ENCODE results near the gene OCRL.

The OCRL gene

DNA sequence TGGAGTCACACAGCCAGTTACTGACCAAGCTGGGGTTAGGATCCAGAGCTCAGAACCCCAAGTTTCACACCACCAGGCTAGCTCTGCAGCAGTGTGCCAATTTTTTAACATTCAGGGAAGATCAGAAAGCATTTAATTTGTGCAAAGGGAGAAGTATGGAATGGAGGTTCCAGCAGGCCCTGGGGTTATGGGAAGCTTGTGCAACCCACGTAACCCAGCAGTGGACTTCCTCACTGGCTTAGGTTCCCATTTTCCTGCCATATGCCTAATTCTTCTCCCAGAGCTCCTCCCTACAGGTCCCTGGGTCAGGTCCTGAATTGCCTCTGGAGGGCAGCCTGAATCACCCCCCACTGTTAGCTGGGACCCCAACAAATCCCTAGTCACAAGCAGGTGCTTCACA is 100.7 kb downstream of the OCRL start:
- TF ChIP-seq, protein P1, sequence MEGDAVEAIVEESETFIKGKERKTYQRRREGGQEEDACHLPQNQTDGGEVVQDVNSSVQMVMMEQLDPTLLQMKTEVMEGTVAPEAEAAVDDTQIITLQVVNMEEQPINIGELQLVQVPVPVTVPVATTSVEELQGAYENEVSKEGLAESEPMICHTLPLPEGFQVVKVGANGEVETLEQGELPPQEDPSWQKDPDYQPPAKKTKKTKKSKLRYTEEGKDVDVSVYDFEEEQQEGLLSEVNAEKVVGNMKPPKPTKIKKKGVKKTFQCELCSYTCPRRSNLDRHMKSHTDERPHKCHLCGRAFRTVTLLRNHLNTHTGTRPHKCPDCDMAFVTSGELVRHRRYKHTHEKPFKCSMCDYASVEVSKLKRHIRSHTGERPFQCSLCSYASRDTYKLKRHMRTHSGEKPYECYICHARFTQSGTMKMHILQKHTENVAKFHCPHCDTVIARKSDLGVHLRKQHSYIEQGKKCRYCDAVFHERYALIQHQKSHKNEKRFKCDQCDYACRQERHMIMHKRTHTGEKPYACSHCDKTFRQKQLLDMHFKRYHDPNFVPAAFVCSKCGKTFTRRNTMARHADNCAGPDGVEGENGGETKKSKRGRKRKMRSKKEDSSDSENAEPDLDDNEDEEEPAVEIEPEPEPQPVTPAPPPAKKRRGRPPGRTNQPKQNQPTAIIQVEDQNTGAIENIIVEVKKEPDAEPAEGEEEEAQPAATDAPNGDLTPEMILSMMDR (IDR thresholded peaks at IDR 0.05; ENCODE audit: low read depth, low read length, missing control alignments): no peak
- no peak for DNase-seq (ENCODE audit: low read depth)
- H3K4me3 ChIP-seq (ENCODE audit: low read depth, low read length): no peak overlapping the region

DNA sequence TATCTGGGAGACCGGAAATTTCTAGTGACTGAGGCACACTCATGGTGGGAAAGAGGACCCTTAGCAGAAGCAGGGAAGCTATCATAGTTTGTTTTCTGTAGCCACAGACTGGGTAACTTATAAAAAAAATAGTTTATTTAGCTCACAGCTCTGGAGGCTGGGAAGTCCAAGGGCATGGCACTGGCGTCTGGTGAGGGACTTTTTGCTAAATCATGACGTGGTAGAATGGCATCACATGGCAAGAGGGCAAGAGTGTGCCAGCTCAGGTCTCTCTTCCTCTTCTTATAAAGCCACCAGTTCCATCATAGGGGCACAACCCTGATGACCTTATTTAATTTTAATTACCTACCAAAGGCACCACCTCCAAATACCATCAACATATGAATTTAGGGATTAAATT is 101.4 kb downstream of the OCRL start:
- H3K4me3 ChIP-seq (ENCODE audit: low read depth, low read length): no peak overlapping the region
- no peak for DNase-seq (ENCODE audit: low read depth)
- TF ChIP-seq, protein P1 (IDR thresholded peaks at IDR 0.05; ENCODE audit: low read depth, low read length, missing control alignments): no peak
- in situ Hi-C loops (cut with HindIII; ENCODE audit: low sequenced_read_pairs): no loop called here

More for the DNA sequence above, 100.7 kb downstream of the OCRL start:
- in situ Hi-C loops (cut with HindIII; ENCODE audit: low sequenced_read_pairs): no loop called here

DNA sequence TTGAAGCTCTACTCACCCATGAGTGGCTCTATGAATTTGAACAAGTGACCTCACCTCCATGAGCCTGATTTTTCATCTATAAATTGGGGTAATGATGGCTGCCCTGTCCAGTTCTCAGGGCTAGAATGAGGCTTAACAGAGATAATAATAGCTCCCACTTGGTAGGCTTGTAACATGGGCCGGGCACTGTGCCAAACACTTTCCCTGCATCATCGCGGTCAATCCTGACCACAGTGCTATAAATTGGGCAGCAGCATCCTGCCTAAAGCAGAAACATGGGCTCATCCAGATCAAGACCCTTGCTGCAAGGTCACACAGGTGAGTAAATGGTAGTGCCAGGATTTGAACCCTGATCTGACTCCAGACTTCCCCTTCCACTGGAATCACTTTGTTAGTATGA is 101.9 kb downstream of the OCRL start:
- in situ Hi-C loops (cut with HindIII; ENCODE audit: low sequenced_read_pairs): no loop called here
- no peak for DNase-seq (ENCODE audit: low read depth)
- H3K4me3 ChIP-seq (ENCODE audit: low read depth, low read length): no peak overlapping the region
- TF ChIP-seq, protein P1 (IDR thresholded peaks at IDR 0.05; ENCODE audit: low read depth, low read length, missing control alignments): no peak
